Activated CD8-positive, alpha-beta memory T cell treated with anti-CD3 and anti-CD28 coated beads, Interleukin-2, amount 50 U/mL, for 24 hours (primary cell): ENCODE data around the gene STOM.
"Not testable (repeated sequence)": the region's sequence is repeated elsewhere in the genome, so short reads cannot be mapped to it uniquely, and the experiment has no call there.

Experiments
- DNase-seq: peaks from one replicate; pipeline ENCODE4 v3.0.0-alpha.2; 2020; ENCODE audit errors: extremely low read depth

The STOM gene

GRCh38 chr9:121301881-121302286 is 68.2 kb downstream of the STOM start:
- no peak for DNase-seq

DNA sequence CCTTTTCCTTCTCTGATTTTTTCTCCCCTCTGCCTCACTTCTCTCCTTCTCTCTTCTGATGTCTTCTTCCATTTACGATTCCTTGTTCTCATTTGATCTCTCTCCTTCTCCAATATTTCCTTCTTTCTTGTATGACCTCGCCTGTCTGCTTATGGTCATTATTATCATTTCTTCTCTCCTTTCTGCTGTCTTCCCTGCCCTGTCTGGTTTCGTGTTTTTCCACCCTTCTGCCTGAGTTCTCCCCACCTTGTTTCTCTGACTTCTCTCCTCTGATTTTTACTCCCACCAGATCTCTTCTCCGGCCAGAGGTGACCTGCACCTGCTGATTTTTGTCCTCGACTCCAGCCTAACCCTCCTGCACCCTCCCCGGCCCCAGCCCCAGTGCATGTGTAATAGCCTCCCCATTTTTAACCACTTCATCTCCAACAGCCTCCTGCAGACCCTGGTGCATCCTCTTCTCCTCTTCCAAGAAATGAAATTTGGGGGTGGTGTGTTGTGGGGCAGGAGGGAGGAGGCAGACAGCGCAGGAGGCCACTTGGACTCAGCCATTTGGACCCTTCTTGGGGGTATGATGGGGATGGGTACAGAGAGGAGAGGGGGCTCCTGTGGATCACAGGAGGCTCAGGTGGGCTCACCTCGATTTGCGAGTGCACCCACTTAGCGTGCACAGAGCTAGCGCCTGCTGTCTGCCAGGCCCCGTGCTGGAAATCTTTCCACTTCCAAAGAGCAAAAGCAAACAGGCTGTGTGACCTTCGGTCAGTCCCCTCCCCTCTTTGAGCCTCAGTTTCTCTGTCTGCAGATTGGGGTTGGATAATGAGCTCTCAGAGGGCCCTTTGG is 69.5 kb downstream of the STOM start:
- no peak for DNase-seq

DNA sequence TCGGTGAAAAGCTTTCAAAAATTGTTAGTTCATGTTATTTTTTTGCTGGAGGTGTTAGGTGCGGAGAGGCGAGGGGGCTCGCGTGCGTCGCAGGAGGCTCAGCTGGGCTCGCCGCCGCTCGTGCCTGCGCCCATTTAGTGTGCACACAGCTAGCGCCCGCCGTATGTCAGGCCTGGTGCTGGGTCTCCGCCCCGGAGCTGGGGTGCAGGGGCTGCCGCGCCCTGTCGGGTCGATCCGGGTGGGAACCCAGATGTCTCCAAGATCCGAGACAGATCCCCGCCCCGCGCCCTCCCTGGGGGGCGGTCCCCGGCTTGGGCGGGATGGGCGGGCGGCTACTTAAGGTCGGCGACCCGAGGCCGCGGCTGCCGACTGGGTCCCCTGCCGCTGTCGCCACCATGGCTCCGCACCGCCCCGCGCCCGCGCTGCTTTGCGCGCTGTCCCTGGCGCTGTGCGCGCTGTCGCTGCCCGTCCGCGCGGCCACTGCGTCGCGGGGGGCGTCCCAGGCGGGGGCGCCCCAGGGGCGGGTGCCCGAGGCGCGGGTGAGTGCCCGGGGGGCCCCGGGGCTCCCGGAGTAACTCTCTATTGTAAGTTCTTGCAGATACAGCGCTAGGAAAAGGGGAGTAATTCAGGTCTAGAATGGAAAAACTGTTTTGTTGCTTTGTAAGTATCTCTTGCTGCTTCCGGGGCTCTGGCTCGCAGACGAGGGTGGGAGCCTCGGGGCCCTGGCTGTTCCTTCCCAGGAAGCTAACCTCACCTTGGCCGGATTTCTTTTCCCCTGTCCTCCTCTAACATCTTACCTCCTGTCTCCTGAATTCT is 70.4 kb downstream of the STOM start:
- no peak for DNase-seq

- no peak for DNase-seq
Measured at GRCh38 chr9:121298689-121299466, 71.2 kb downstream of the STOM start.

GRCh38 chr9:121298016-121298538 is 72.0 kb downstream of the STOM start:
- DNase-seq: no peak

GRCh38 chr9:121297389-121297788 is 72.7 kb downstream of the STOM start:
- DNase-seq: no peak

DNA sequence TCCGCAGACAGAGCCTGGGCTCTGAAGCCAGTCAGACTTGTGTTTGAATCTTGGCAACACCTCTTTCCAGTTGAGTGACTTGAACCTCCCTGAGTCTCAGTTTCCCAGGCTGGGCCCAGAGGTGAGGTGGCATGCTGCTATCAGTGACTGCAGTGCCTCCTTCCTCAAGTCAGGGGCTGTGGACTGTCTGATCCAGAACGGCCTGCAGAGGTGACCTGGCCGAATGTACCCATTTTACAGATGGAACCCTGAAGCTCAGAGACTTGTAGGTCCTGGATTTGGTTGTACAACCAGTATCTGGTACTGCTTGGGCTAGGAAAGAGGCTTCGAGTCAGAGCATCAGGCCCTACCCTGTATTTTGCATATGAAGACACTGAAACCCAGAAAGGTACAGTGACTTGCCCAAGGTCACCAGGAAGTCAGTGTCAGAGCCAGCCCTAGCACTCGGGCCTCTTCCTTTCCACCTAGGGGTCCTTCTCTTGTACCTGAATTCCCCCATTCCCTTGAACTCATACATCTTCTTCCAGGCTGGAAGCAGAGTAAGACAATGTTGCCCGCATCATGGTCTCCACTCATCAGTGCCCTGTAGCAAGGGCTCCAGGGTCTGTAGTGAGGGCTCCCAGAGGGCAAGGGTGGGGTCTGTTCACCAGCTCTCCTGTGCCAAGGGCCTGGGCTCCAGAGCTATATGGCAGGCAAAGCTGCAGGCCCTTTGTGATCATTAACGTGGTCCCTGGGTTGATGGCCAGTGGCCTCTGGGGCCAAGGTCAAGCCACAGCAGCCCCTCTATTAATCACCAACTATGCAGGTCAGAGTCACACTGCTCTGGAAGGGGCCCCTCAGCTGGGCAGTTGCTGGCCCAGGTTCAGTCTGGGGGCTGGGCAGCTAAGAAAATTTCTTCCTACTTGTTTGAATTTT is 73.6 kb downstream of the STOM start:
- DNase-seq: no peak

DNA sequence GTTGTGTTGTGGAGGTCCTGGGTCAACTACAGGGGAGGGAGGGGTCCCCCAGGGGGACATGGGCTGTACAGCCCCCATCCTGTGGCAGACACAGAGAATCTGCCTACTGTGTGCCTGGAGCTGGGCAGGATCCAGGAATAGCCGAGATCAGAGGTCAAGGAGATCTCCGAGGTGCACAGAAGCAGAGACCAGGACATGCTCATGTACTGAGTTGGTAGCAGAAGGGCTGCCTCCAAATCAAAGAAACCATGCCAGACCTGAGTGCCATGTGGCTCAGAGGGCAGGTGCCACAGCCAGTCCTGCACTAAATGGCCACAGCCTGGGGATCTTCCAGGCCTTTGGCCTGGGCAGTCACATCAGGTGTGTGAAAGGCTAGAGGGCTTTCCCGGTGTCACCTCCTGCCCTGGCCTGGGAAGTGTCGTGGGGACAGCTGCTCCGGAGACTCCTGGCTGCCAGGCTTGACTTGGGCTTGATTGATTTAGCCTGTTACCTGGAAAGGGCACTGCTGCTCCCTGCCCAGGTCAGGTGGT is 74.3 kb downstream of the STOM start:
- DNase-seq: no peak

DNA sequence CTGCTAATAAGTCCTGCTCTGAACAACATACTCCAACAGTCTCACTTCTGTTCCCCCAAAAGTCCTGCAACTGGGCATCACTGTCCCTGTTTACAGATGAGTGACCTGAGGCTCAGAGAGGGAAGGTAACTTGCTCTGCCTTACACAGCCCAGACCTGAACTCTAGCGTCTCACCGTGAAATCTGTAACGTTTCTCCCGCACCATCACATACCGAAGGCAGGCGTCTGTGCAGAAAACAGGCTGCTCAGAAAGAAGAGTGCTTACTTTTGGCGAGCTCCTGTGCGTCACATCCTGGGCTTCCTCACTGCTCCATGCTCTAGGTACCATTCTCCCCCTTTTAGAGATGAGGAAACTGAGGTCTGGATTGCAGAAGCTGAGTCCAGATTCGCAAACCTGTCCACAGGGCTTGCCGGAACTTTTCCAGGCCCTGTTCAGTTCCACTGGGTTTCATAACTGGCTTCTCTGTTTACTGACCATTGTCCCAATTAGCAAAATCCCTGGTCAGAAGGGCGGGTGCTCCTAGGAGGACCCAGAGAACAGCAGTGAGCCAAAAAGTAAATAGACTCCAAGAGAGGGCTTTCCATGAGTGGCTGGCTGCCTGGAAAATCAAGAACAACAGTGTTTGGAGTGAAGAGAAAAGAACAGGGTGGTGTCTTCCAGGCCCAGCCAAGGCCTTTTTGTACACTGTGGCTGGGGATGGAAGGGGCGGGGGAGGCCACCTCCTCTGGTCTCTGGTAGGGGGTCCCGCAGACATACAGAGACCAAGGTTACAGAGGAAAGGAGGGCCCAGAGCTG is 75.0 kb downstream of the STOM start:
- no peak for DNase-seq

DNA sequence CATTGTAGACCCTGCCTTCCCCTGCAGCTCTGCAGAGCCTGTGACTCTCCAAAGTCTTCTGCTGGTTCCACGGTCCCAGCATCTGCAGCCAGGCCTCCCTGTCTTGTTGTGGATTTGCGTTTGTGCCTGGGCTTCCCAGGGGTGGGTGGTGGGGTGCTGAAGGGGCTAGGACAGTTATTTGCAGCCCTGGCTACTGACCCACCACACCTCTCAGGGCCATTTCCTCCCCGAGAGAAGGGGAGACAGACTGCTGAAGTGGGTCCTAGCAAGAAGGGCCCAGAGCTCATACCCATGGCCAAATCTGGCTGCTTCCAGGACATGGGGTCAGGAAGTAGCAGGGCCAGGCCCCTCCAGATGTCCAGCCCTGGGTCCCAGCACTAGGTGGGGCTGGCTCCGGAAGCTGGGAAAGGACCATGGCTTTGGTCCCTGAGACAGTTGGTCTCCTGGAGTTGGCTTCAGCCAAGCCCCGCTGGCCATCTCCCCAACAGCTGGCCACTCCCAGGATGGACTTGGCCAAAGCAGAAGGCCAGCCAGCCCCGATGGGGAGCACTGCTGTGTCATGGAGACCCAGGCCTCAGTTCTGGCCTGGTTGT is 75.8 kb downstream of the STOM start:
- no peak for DNase-seq

- DNase-seq: no peak
Measured at GRCh38 chr9:121292801-121293241, 77.2 kb downstream of the STOM start.

- DNase-seq: no peak
Measured at GRCh38 chr9:121292051-121292450, 78.0 kb downstream of the STOM start.

GRCh38 chr9:121291536-121291935 is 78.5 kb downstream of the STOM start:
- DNase-seq: not testable (repeated sequence)

DNA sequence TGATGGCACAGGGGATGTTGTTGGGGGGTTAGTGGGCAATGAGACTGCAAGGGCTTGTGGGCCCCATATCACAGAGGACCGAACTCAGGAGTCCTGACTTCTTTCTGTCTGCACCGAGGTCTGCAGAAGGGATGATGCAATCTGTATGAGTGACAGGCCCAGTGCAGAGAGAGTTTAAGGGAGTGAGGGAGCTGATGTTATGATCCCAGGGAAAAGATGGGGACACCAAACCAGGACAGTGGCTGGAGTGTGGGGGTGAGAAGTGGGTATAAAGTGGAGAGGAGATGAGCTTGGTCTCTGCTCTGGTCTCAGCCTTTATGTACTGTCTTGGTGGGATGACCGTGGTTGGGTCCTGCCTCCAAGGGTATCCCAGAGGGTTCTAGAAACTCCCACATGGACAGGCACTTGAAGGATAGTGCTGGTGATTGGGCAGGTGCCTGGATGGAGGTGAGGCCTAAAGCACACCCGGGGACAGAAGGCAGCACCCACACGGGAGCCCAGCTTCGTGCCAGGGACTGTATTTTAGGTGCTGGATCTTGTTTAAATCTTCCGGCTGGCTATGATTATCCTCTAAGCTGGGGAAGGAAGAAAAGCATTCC is 80.2 kb downstream of the STOM start:
- no peak for DNase-seq

- DNase-seq: no peak
Measured at GRCh38 chr9:121289026-121289771, 80.9 kb downstream of the STOM start.
